Measurements from ENCODE around the gene TNK2.
"Not testable (repeated sequence)": the region's sequence is repeated elsewhere in the genome, so short reads cannot be mapped to it uniquely, and the experiment has no call there.

TNK2 gene

GRCh38 chr3:195914648-195915473, 6.5 kb upstream of the TNK2 start:
- Histone ChIP-seq H3K4me1 (ENCODE audit: control insufficient read depth, insufficient read depth, low read length) (peaks cover 16% of the 10 kb centered on the region), H3K9ac (ENCODE audit: low read length) (peak overlapping the region; percentile 43), H3K4me3 (ENCODE audit: low read length) (peak overlapping the region; percentile 12), H3K36me3 (ENCODE audit: control insufficient read depth, insufficient read depth, low read length, severe bottlenecking) (no peaks in the 10 kb centered on the region), H3K9me3 (ENCODE audit: control insufficient read depth, low read length) (no peaks in the 10 kb centered on the region), H3K27me3 (replicated peaks; ENCODE audit: control insufficient read depth, insufficient read depth, low read length) (peaks cover 11% of the 10 kb centered on the region)
- peak; percentile 97 for DNase-seq (ENCODE audit: low read depth)

- DNase-seq (ENCODE audit: low read depth): not testable (repeated sequence)
- peak overlapping the region; percentile 43 for H3K9ac ChIP-seq (ENCODE audit: low read length)
Measured at GRCh38 chr3:195914146-195914545, 5.8 kb upstream of the TNK2 start.

GRCh38 chr3:195913382-195913781, 5.0 kb upstream of the TNK2 start:
- Histone ChIP-seq H3K4me3 (ENCODE audit: low read length) (no peak overlapping the region), H3K4me1 (ENCODE audit: control insufficient read depth, insufficient read depth, low read length) (peaks cover 19% of the 10 kb centered on the region), H3K9ac (ENCODE audit: low read length) (no peak overlapping the region), H3K27me3 (replicated peaks; ENCODE audit: control insufficient read depth, insufficient read depth, low read length) (peaks cover 11% of the 10 kb centered on the region), H3K9me3 (ENCODE audit: control insufficient read depth, low read length) (no peaks in the 10 kb centered on the region), H3K36me3 (ENCODE audit: control insufficient read depth, insufficient read depth, low read length, severe bottlenecking) (no peaks in the 10 kb centered on the region)
- DNase-seq (ENCODE audit: low read depth): no peak

More at GRCh38 chr3:195914146-195914545, 5.8 kb upstream of the TNK2 start:
- not testable (repeated sequence) for H3K36me3 ChIP-seq (ENCODE audit: control insufficient read depth, insufficient read depth, low read length, severe bottlenecking); H3K4me3 ChIP-seq (ENCODE audit: low read length); H3K9me3 ChIP-seq (ENCODE audit: control insufficient read depth, low read length)
- Histone ChIP-seq H3K4me1 (ENCODE audit: control insufficient read depth, insufficient read depth, low read length) (peaks cover 17% of the 10 kb centered on the region), H3K27me3 (replicated peaks; ENCODE audit: control insufficient read depth, insufficient read depth, low read length) (peaks cover 11% of the 10 kb centered on the region)

- no peaks in the 10 kb centered on the region for H3K36me3 ChIP-seq (ENCODE audit: control insufficient read depth, insufficient read depth, low read length, severe bottlenecking)
- no peaks in the 10 kb centered on the region for H3K9me3 ChIP-seq (ENCODE audit: control insufficient read depth, low read length)
- no peak for DNase-seq (ENCODE audit: low read depth)
- no peak overlapping the region for H3K4me3 ChIP-seq (ENCODE audit: low read length)
- H3K4me1 ChIP-seq (ENCODE audit: control insufficient read depth, insufficient read depth, low read length): peaks cover 32% of the 10 kb centered on the region
- no peak overlapping the region for H3K9ac ChIP-seq (ENCODE audit: low read length)
- H3K27me3 ChIP-seq (replicated peaks; ENCODE audit: control insufficient read depth, insufficient read depth, low read length): peaks cover 6% of the 10 kb centered on the region
Measured at GRCh38 chr3:195911946-195912270, 3.6 kb upstream of the TNK2 start.

- DNase-seq (ENCODE audit: low read depth): no peak
- no peak overlapping the region for H3K9ac ChIP-seq (ENCODE audit: low read length)
- peaks cover 36% of the 10 kb centered on the region for H3K4me1 ChIP-seq (ENCODE audit: control insufficient read depth, insufficient read depth, low read length)
- H3K36me3 ChIP-seq (ENCODE audit: control insufficient read depth, insufficient read depth, low read length, severe bottlenecking): no peaks in the 10 kb centered on the region
- H3K9me3 ChIP-seq (ENCODE audit: control insufficient read depth, low read length): no peaks in the 10 kb centered on the region
- no peak overlapping the region for H3K4me3 ChIP-seq (ENCODE audit: low read length)
- H3K27me3 ChIP-seq (replicated peaks; ENCODE audit: control insufficient read depth, insufficient read depth, low read length): peaks cover under 1% of the 10 kb centered on the region
Measured at GRCh38 chr3:195911041-195911945, 2.9 kb upstream of the TNK2 start.

GRCh38 chr3:195910499-195910845, 2.1 kb upstream of the TNK2 start:
- peak overlapping the region; percentile 84 for H3K9ac ChIP-seq (ENCODE audit: low read length)
- H3K36me3 ChIP-seq (ENCODE audit: control insufficient read depth, insufficient read depth, low read length, severe bottlenecking): no peaks in the 10 kb centered on the region
- peaks cover 36% of the 10 kb centered on the region for H3K4me1 ChIP-seq (ENCODE audit: control insufficient read depth, insufficient read depth, low read length)
- H3K9me3 ChIP-seq (ENCODE audit: control insufficient read depth, low read length): no peaks in the 10 kb centered on the region
- no peaks in the 10 kb centered on the region for H3K27me3 ChIP-seq (replicated peaks; ENCODE audit: control insufficient read depth, insufficient read depth, low read length)
- peak overlapping the region; percentile 81 for H3K4me3 ChIP-seq (ENCODE audit: low read length)
- no peak for DNase-seq (ENCODE audit: low read depth)

GRCh38 chr3:195909644-195910498, 1.5 kb upstream of the TNK2 start:
- Histone ChIP-seq H3K36me3 (ENCODE audit: control insufficient read depth, insufficient read depth, low read length, severe bottlenecking) (no peaks in the 10 kb centered on the region), H3K9me3 (ENCODE audit: control insufficient read depth, low read length) (no peaks in the 10 kb centered on the region), H3K4me1 (ENCODE audit: control insufficient read depth, insufficient read depth, low read length) (peaks cover 36% of the 10 kb centered on the region), H3K4me3 (ENCODE audit: low read length) (peak overlapping the region; percentile 81), H3K9ac (ENCODE audit: low read length) (peak overlapping the region; percentile 84), H3K27me3 (replicated peaks; ENCODE audit: control insufficient read depth, insufficient read depth, low read length) (no peaks in the 10 kb centered on the region)
- DNase-seq (ENCODE audit: low read depth): peak; percentile 93

GRCh38 chr3:195908694-195909581, 587 bp upstream of the TNK2 start:
- H3K4me1 ChIP-seq (ENCODE audit: control insufficient read depth, insufficient read depth, low read length): peaks cover 26% of the 10 kb centered on the region
- no peaks in the 10 kb centered on the region for H3K27me3 ChIP-seq (replicated peaks; ENCODE audit: control insufficient read depth, insufficient read depth, low read length)
- peak overlapping the region; percentile 76 for H3K4me3 ChIP-seq (ENCODE audit: low read length)
- no peaks in the 10 kb centered on the region for H3K36me3 ChIP-seq (ENCODE audit: control insufficient read depth, insufficient read depth, low read length, severe bottlenecking)
- peak; percentile 68 for DNase-seq (ENCODE audit: low read depth)
- no peaks in the 10 kb centered on the region for H3K9me3 ChIP-seq (ENCODE audit: control insufficient read depth, low read length)
- H3K9ac ChIP-seq (ENCODE audit: low read length): peak overlapping the region; percentile 81

- Histone ChIP-seq H3K9ac (ENCODE audit: low read length) (peak overlapping the region; percentile 81), H3K4me3 (ENCODE audit: low read length) (peak overlapping the region; percentile 76)
- DNase-seq (ENCODE audit: low read depth): no peak
Measured at GRCh38 chr3:195907684-195907933, 742 bp downstream of the TNK2 start.

GRCh38 chr3:195906865-195907683, 1.3 kb downstream of the TNK2 start:
- H3K27me3 ChIP-seq (replicated peaks; ENCODE audit: control insufficient read depth, insufficient read depth, low read length): no peaks in the 10 kb centered on the region
- H3K36me3 ChIP-seq (ENCODE audit: control insufficient read depth, insufficient read depth, low read length, severe bottlenecking): no peaks in the 10 kb centered on the region
- H3K9me3 ChIP-seq (ENCODE audit: control insufficient read depth, low read length): no peaks in the 10 kb centered on the region
- peak overlapping the region; percentile 76 for H3K4me3 ChIP-seq (ENCODE audit: low read length)
- H3K4me1 ChIP-seq (ENCODE audit: control insufficient read depth, insufficient read depth, low read length): peaks cover 27% of the 10 kb centered on the region
- no peak overlapping the region for H3K9ac ChIP-seq (ENCODE audit: low read length)
- no peak for DNase-seq (ENCODE audit: low read depth)

More at GRCh38 chr3:195907684-195907933, 742 bp downstream of the TNK2 start:
- H3K36me3 ChIP-seq (ENCODE audit: control insufficient read depth, insufficient read depth, low read length, severe bottlenecking): no peaks in the 10 kb centered on the region
- H3K4me1 ChIP-seq (ENCODE audit: control insufficient read depth, insufficient read depth, low read length): peaks cover 26% of the 10 kb centered on the region
- no peaks in the 10 kb centered on the region for H3K9me3 ChIP-seq (ENCODE audit: control insufficient read depth, low read length)
- no peaks in the 10 kb centered on the region for H3K27me3 ChIP-seq (replicated peaks; ENCODE audit: control insufficient read depth, insufficient read depth, low read length)
